PC-3 (cell line): Measurements from ENCODE around the gene CREM. TPM values are rescaled to one million over a fixed set of nuclear protein-coding genes. Genes with fewer than 3 reads are reported as not detected.

Source experiments
- ATAC-seq: fragments of 200-7000 bp; cut with Tn5 transposase; 2 replicates; pipeline ENCODE4 v1.9.1; 2020; ENCODE audit warnings: mild to moderate bottlenecking, moderate library complexity
- BruUV-seq: library from RNA; stranded (reverse); fragments of 400-500 nt; replicated peaks from 2 replicates; lab custom pipeline; 2021; lab: Mats Ljungman, UMichigan
- CTCF ChIA-PET: fragments of 300-600 bp; sonication (Branson Sonifier 250); formaldehyde crosslinking; loops from one replicate; lab custom pipeline; 2022; ENCODE audit warnings: antibody characterized with exemption; lab: Charles Lee
- POLR2A ChIA-PET: fragments of 300-600 bp; sonication (Branson Sonifier 250); formaldehyde crosslinking; loops from one replicate; lab custom pipeline; 2022; ENCODE audit warnings: antibody characterized with exemption; ENCODE audit not compliant: unreplicated experiment; lab: Charles Lee
- DNase-seq: peaks from one replicate; pipeline ENCODE4 v3.0.0-alpha.2; 2015
- H2AFZ ChIP-seq: fragments of 300-600 bp; sonication (generic); 2 replicates; pipeline ENCODE4 v1.6.0; 2016; ENCODE audit warnings: antibody characterized with exemption, low read length
- H3F3A ChIP-seq: fragments of 300-600 bp; sonication (generic); one replicate; pipeline ENCODE4 v1.6.0; 2017; ENCODE audit warnings: antibody characterized with exemption, low read length, control low read depth, mild to moderate bottlenecking; ENCODE audit not compliant: unreplicated experiment
- H3K27ac ChIP-seq: fragments of 300-600 bp; sonication (generic); 2 replicates; pipeline ENCODE4 v1.5.1; 2016; ENCODE audit warnings: mild to moderate bottlenecking, low read length
- H3K27me3 ChIP-seq: fragments of 300-600 bp; sonication (generic); 2 replicates; pipeline ENCODE4 v1.6.1; 2016; ENCODE audit warnings: low read length, mixed read lengths
- H3K36me3 ChIP-seq: fragments of 300-600 bp; sonication (generic); 2 replicates; pipeline ENCODE4 v1.6.1; 2016; ENCODE audit warnings: low read depth, mixed run types, low read length, mixed read lengths
- H3K4me1 ChIP-seq: fragments of 300-600 bp; sonication (generic); 2 replicates; pipeline ENCODE4 v1.5.1; 2016; ENCODE audit warnings: low read length; ENCODE audit not compliant: insufficient read depth
- H3K4me2 ChIP-seq: fragments of 300-600 bp; sonication (generic); 2 replicates; pipeline ENCODE4 v1.6.0; 2016; ENCODE audit warnings: low read length
- H3K4me3 ChIP-seq: fragments of 300-600 bp; sonication (generic); 2 replicates; pipeline ENCODE4 v1.5.1; 2016; ENCODE audit warnings: mild to moderate bottlenecking, low read length, mixed read lengths
- H3K79me2 ChIP-seq: fragments of 300-600 bp; sonication (generic); 2 replicates; pipeline ENCODE4 v1.6.1; 2017; ENCODE audit warnings: low read length, mixed read lengths
- H3K9ac ChIP-seq: fragments of 300-600 bp; sonication (generic); 2 replicates; pipeline ENCODE4 v1.6.0; 2016; ENCODE audit warnings: mild to moderate bottlenecking, low read length
- H3K9me2 ChIP-seq: fragments of 300-600 bp; sonication (generic); replicated peaks from 2 replicates; pipeline ENCODE4 v1.6.1; 2016; ENCODE audit warnings: mixed run types, low read length, mixed read lengths
- H3K9me3 ChIP-seq: fragments of 300-600 bp; sonication (generic); 2 replicates; pipeline ENCODE4 v1.6.1; 2016; ENCODE audit warnings: low read length, mixed read lengths
- H4K20me1 ChIP-seq: fragments of 300-600 bp; sonication (generic); 2 replicates; pipeline ENCODE4 v1.6.1; 2016; ENCODE audit warnings: low read length, mixed read lengths
- EZH2 ChIP-seq: fragments of 300-600 bp; sonication (generic); IDR thresholded peaks from one replicate; pipeline ENCODE4 v1.6.1; 2017; ENCODE audit warnings: antibody characterized with exemption, mild to moderate bottlenecking, low read length; ENCODE audit not compliant: unreplicated experiment
- EZH2phosphoT487 ChIP-seq: fragments of 300-600 bp; sonication (generic); IDR thresholded peaks from 2 replicates; pipeline ENCODE4 v1.6.1; 2018; ENCODE audit warnings: mild to moderate bottlenecking, antibody characterized with exemption, low read length, borderline replicate concordance
- intact Hi-C: fragments of 100-400 bp; cut with micrococcal nuclease; formaldehyde crosslinking; loops from 2 replicates; pipeline ENCODE4 v1.9.0; 2023
- total RNA-seq: library from RNA; depleted of rRNA; stranded (reverse); fragments of >200 nt; gene quantifications from 2 replicates; pipeline ENCODE4 v1.2.3, GENCODE V29; 2014
- TF ChIP-seq, protein P1 (sequence below): fragments of 300-600 bp; sonication (generic); conservative IDR thresholded peaks from 2 replicates; pipeline ENCODE4 v1.5.1; 2017; ENCODE audit warnings: antibody characterized with exemption, low read depth, mild to moderate bottlenecking, low read length

CREM gene
- total RNA-seq, 1 experiment from 2014 or later: 195 TPM

DNA sequence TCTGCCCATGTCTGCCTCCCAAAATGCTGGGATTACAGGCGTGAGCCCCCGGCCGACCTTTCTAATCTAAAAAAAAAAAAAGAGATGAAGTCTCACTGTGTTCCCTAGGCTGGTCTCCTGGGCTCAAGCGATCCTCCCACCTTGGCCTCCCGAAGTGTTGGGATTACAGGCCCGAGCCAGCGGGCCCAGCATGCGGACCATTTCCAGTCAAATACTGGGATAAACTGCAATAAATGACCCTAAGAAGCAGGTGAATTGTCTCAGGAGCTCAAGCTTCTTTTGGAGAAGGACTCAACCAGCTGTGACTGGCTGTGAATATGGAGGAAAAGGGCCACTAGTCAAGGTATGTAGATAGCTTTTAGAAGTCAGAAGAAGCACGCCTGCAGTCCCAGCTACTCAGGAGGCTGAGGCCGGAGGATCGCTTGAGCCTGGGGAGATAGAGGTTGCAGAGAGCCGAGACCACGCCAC lies 550 bp upstream of the CREM start:
- ChIA-PET CTCF (interaction anchor here (0.6 to 2.4 kb wide), 16 partner anchors 8 to 1933 kb away, joined by 3 to 99 read pairs (median 3); no protein-coding TSS in a partner anchor), POLR2A (interaction anchor here (0.5 to 3.3 kb wide), 10 partner anchors 28 to 1182 kb away, joined by 3 to 39 read pairs (median 3); no protein-coding TSS in a partner anchor)
- H3K4me1 ChIP-seq: peaks cover 36% of the 10 kb centered on the region
- H3K4me3 ChIP-seq: peak overlapping the region; percentile 74
- H4K20me1 ChIP-seq: peaks cover 16% of the 10 kb centered on the region; the same call in 1 of the 2 replicates
- no peaks in the 10 kb centered on the region for H3K36me3 ChIP-seq
- TSS peak; percentile 87 for BruUV-seq
- peak; percentile 1 for ATAC-seq
- no peaks in the 10 kb centered on the region for H3K27me3 ChIP-seq
- H3K4me2 ChIP-seq: peak overlapping the region; percentile 79
- peak overlapping the region; percentile 93 for H3K9ac ChIP-seq
- TF ChIP-seq EZH2 (no peak), EZH2phosphoT487 (no peak)
- TF ChIP-seq, protein P1, sequence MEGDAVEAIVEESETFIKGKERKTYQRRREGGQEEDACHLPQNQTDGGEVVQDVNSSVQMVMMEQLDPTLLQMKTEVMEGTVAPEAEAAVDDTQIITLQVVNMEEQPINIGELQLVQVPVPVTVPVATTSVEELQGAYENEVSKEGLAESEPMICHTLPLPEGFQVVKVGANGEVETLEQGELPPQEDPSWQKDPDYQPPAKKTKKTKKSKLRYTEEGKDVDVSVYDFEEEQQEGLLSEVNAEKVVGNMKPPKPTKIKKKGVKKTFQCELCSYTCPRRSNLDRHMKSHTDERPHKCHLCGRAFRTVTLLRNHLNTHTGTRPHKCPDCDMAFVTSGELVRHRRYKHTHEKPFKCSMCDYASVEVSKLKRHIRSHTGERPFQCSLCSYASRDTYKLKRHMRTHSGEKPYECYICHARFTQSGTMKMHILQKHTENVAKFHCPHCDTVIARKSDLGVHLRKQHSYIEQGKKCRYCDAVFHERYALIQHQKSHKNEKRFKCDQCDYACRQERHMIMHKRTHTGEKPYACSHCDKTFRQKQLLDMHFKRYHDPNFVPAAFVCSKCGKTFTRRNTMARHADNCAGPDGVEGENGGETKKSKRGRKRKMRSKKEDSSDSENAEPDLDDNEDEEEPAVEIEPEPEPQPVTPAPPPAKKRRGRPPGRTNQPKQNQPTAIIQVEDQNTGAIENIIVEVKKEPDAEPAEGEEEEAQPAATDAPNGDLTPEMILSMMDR: no peak
- peaks cover 10% of the 10 kb centered on the region for H3F3A ChIP-seq
- H3K9me3 ChIP-seq: no peaks in the 10 kb centered on the region
- peak overlapping the region; percentile 27 for H3K27ac ChIP-seq
- peaks cover 43% of the 10 kb centered on the region for H3K79me2 ChIP-seq
- no peaks in the 10 kb centered on the region for H3K9me2 ChIP-seq
- intact Hi-C loops: loop anchor here (1.0 to 5.0 kb wide), 6 partner anchors 70 to 1751 kb away; no protein-coding TSS in a partner anchor
- DNase-seq: no peak
- H2AFZ ChIP-seq: peak overlapping the region; percentile 82

DNA sequence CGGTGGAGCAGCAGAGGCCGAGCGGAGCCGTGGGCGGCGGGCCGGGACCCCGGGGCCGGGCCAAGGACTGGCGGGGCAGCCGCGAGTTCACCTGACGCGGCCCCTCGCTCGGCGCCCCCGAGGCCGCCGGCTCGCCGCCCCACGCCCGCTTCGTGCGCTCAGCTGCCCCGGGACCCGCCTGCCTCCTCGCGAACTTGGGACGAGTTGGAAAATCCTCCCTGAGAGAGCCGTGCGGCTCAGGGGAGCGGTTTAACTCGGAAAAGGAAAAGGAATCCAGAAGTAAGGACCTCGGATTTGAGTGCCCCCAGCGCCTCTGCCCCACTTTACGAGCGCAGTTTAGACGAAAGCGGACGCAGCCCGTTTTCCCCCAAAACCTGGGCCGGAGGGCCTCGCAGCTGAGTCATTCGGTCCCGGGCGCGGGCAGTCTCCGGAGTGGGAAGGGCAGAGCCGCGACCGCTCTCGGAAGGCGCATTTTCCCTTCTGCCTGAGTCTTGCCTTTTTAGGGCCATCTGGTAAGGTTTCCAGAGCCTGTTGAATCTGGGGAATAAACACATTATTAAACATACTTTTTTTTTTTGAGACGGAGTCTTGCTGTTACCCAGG lies 744 bp downstream of the CREM start:
- peaks cover 41% of the 10 kb centered on the region for H3K4me1 ChIP-seq
- H3K9ac ChIP-seq: peak overlapping the region; percentile 93
- peaks cover 22% of the 10 kb centered on the region; the same call in 1 of the 2 replicates for H4K20me1 ChIP-seq
- POLR2A ChIA-PET: interaction anchor here (0.5 to 3.3 kb wide), 5 partner anchors 62 to 366 kb away, joined by 3 to 39 read pairs (median 3); no protein-coding TSS in a partner anchor
- ATAC-seq (peak; percentile 16), DNase-seq (peak; percentile 82)
- no peaks in the 10 kb centered on the region for H3K27me3 ChIP-seq
- CTCF ChIA-PET: interaction anchor here (0.5 to 2.4 kb wide), 5 partner anchors 28 to 90 kb away, joined by 3 to 99 read pairs (median 10); no protein-coding TSS in a partner anchor
- TSS peak; percentile 59 for BruUV-seq
- H3K79me2 ChIP-seq: peaks cover 56% of the 10 kb centered on the region
- peaks cover 10% of the 10 kb centered on the region for H3F3A ChIP-seq
- intact Hi-C loops: loop anchor here (5.0 kb wide), 3 partner anchors 205 to 1750 kb away; no protein-coding TSS in a partner anchor
- no peaks in the 10 kb centered on the region for H3K9me3 ChIP-seq
- H3K27ac ChIP-seq: peak overlapping the region; percentile 87
- no peaks in the 10 kb centered on the region for H3K36me3 ChIP-seq
- H3K4me2 ChIP-seq: peak overlapping the region; percentile 82
- peak overlapping the region; percentile 72 for H2AFZ ChIP-seq
- H3K4me3 ChIP-seq: peak overlapping the region; percentile 74
- no peaks in the 10 kb centered on the region for H3K9me2 ChIP-seq
- TF ChIP-seq, protein P1: no peak
- TF ChIP-seq EZH2: no peak
- TF ChIP-seq EZH2phosphoT487: no peak
